ENCODE measurements around the gene C2CD5.
A peak's percentile ranks its signal among the peaks of the same experiment; 100 is the strongest.
"Not testable (repeated sequence)": the region's sequence is repeated elsewhere in the genome, so short reads cannot be mapped to it uniquely, and the experiment has no call there.

C2CD5 gene

DNA sequence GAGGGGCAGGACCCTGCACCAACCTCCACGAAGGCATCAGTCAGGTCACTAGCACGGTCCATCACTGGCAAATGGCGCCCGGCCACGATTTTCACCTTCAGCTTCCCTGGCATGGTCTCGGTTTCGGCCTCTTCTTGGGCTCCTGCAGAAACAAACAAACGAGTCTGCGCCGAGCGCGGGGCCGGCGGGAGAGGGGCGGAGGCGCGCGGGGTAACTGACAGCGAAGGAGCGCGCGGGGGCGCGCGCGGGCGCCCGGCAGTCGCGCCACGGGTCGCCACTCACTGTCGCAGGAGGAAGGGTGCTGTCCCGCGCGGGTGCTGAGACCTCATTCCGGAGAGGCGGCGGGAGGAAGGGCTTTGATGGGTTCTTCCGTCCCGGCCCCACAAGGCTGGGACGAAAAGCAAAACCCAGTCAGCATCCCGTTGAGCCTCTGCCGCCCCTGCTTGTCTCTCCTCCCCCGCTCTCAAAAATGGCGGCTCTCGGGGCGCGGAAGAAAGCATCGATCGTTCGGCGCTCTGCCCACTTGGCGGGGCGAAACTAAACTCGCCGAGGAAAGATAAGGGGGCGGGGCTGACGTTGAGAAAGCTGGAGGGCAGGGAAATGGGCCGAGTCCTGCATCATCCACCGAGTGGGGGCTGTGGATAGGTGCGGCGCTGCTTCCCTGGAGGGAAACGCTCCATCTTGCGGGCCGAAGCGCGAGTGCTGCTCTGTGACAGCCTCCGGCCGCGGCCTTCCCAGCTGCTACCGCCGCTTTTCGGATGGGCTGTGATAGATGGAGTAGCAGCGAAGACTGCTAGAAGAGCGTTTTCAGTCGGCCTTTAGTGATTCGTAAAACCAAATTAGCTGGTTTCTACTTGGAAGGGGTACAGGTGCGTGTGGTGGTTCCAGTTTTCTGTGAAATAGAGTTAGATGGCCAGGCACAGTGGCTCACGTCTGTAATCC, at the start of gene C2CD5:
TSS of gene C2CD5 (minus strand) at position 505 of the 942 bp plus-strand sequence. CDS start at position 113, 392 bp downstream.
- intact Hi-C loops (cut with DNase I): loop anchor here (2.0 kb wide), 1 partner anchor 80 kb away; the partner anchor contains the start of gene ETNK1
- peak; percentile 92 to 99 (median 96) for DNase-seq

DNA sequence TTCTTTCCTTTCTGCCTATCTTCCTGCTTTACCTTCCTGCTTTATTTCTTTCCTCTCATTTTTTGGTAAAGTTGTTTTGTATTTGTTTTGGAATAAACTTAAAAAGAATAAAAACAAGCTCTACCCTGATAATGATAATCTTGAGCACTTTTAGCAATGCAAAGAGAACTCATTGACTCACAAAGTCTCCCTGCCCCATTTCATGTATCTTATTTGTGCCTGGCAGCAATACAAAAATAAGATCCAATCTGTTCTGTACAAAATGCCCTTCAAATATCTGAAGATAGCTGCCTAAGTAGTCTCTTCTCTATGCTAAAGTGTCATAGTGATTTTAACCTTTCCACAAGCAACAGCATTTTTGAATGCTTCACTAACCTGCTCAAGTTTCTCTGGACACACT, 49.5 kb upstream of the C2CD5 start:
- intact Hi-C loops (cut with DNase I): no loop called here
- DNase-seq: no peak

DNA sequence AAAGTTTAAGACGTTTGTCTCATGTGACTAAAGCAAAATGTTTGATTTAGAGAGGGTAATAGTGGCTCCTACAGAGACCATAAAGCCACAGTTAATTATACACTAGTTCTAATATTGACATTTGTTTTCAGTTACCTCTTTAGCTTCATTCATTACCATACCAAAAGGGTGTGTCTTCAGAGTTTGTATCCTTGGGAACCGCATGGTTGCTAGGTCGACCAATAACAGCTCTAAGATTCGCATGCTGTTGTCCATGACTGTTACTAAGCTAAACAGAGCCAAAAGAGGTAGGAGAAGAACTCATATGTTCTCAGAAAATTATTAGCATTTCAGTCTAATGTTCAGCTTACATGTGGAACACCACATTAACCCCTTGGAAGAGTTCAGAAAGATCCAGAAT, 44.5 kb upstream of the C2CD5 start:
- no peak for DNase-seq
- intact Hi-C loops (cut with DNase I): no loop called here

- DNase-seq: no peak
- intact Hi-C loops (cut with DNase I): no loop called here
Measured at GRCh38 chr12:22578328-22578727, 34.0 kb upstream of the C2CD5 start.

- no peak for DNase-seq
- intact Hi-C loops (cut with DNase I): no loop called here
Measured at GRCh38 chr12:22577667-22578066, 33.3 kb upstream of the C2CD5 start.

DNA sequence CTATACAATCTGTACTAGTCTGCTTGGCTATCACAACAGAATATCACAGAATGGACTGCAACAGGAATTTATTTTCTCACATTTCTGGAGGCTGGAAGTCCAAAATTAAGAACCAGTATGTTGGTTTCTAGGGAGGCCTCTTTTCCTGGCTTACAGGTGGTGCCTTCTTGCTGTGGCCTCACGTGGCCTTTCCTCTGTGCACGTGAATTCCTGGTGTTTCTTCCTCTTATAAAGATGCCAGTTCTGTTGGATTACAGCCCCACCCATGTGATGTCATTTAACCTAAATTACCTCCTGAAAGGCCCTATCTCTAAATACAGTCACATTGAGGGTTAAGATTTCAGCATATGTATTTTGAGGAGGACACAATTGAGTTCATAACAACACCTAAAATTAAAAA, 32.1 kb upstream of the C2CD5 start:
- DNase-seq: no peak
- intact Hi-C loops (cut with DNase I): no loop called here

- DNase-seq: no peak
- intact Hi-C loops (cut with DNase I): no loop called here
Measured at GRCh38 chr12:22576065-22576464, 31.7 kb upstream of the C2CD5 start.

- no peak for DNase-seq
Measured at GRCh38 chr12:22574921-22575320, 30.6 kb upstream of the C2CD5 start.

GRCh38 chr12:22573181-22573580, 28.8 kb upstream of the C2CD5 start:
- intact Hi-C loops (cut with DNase I): no loop called here
- no peak for DNase-seq

More at GRCh38 chr12:22574921-22575320, 30.6 kb upstream of the C2CD5 start:
- intact Hi-C loops (cut with DNase I): no loop called here

DNA sequence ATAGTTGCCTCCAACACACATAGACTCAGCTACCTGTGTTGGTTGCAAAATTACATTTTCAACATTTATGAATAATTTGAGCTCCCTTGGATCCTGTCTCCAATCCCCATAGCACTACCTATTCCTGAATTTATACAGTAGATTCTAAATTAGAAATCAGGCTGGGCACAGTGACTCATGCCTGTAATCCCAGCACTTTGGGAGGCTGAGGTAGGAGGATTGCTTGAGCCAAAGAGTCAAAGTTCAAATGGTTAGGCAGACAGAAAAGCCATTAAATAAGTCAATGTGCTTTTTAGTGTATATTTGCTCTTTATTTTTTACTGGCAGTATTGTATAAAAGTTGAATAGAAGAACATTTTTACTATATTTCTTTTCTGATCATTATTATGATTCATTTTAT, 24.9 kb upstream of the C2CD5 start:
- DNase-seq: no peak
- intact Hi-C loops (cut with DNase I): no loop called here

- intact Hi-C loops (cut with DNase I): no loop called here
- no peak for DNase-seq
Measured at GRCh38 chr12:22562036-22563028, 18.0 kb upstream of the C2CD5 start.

DNA sequence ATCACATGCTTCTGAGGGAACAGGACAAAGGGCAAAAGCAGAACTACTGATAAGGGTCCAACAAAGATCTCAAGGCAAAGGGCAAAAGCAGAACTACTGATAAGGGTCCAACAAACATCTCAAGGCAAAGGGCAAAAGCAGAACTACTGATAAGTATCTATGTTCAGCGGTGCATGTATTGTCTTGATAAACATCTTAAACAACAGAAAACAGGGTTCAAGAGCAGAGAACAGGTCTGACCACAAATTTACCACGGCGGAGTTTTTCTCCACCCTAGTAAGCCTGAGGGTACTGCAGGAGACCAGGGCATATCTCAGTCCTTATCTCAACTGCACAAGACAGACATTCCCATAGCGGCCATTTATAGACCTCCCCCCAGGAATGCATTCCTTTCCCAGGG, 10.4 kb upstream of the C2CD5 start:
- DNase-seq; intact Hi-C loops (cut with DNase I): not testable (repeated sequence)

GRCh38 chr12:22551624-22552023, 7.3 kb upstream of the C2CD5 start:
- intact Hi-C loops (cut with DNase I): no loop called here

GRCh38 chr12:22545255-22545654, 913 bp upstream of the C2CD5 start:
- no peak for DNase-seq
- intact Hi-C loops (cut with DNase I): loop anchor here (2.0 kb wide), 1 partner anchor 80 kb away; the partner anchor contains the start of gene ETNK1

More at GRCh38 chr12:22551624-22552023, 7.3 kb upstream of the C2CD5 start:
- DNase-seq: no peak

GRCh38 chr12:22543246-22544037, 900 bp downstream of the C2CD5 start:
- peak; percentile 23 to 77 (median 58) for DNase-seq
- intact Hi-C loops (cut with DNase I): loop anchor here (2.0 kb wide), 1 partner anchor 81 kb away; the partner anchor contains the start of gene ETNK1

DNA sequence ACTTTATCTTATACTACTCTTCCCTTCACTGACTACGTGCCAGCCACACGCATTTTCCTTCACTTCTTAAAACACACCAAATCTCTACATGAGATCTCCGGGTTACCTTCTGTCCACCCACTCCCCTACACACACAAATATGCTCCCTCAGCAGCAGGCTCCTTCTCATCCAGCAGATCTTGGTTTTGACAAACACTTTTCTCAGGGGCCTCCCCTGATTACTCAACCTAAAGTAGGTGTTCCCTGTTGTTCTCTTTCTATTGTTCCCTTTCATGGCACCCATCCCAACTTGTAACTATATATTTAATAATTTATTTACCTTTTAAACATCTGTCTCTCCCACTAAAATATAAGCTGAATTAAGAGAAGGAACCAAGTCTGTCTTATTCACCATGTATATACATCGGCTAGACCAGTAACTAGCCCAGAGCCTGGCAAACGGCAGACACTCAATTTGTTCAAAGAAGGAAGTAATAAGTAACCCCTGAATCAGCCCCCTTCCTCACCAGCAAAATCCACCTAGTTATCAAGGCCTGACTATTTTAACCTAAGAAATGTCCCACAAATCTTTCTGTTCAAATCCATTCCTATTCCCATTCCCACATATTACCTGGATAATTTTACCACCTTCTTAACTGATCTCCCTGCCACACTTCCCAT, 2.7 kb downstream of the C2CD5 start:
- intact Hi-C loops (cut with DNase I): no loop called here
- DNase-seq: no peak

GRCh38 chr12:22539055-22539454, 5.3 kb downstream of the C2CD5 start:
- intact Hi-C loops (cut with DNase I): no loop called here
- DNase-seq: no peak

GRCh38 chr12:22538311-22538710, 6.0 kb downstream of the C2CD5 start:
- DNase-seq: no peak
- intact Hi-C loops (cut with DNase I): no loop called here
